K562 (cell line): ENCODE measurements around the gene MOG. TPM values are rescaled to one million over a fixed set of nuclear protein-coding genes. Genes with fewer than 3 reads are reported as not detected.
A peak's percentile ranks its signal among the peaks of the same experiment; 100 is the strongest.

Experiments
- ATAC-seq: fragments of 200-7000 bp; cut with Tn5 transposase; 3 replicates; pipeline ENCODE4 v1.9.1; 2020; ENCODE audit warnings: moderate library complexity
- BruUV-seq: library from RNA; stranded (reverse); fragments of 400-500 nt; replicated peaks from 2 replicates; lab custom pipeline; 2021; lab: Mats Ljungman, UMichigan
- CTCF ChIA-PET: fragments of 300-600 bp; formaldehyde crosslinking; extraction: SDS; loops from one replicate; lab custom pipeline; 2021; ENCODE audit warnings: low intra/inter-chr PET ratio; lab: Yijun Ruan, JAX
- POLR2A ChIA-PET: fragments of 300-600, 350-650 bp; sonication (Branson Sonifier 250); formaldehyde crosslinking; extraction: SDS; loops from one replicate; lab custom pipeline; 2021; ENCODE audit warnings: antibody characterized with exemption, inconsistent platforms; lab: Yijun Ruan, JAX
- DNase-seq, 4 experiments: peaks; one replicate each; pipeline versions ENCODE4 v3.0.0 to v3.0.0-alpha.2; 2011 to 2018; ENCODE audit warnings: low spot score in 3 of 4, mixed read lengths in 3 of 4; ENCODE audit errors: extremely low read depth in 1 of 4
- FAIRE-seq: peaks from 2 replicates; lab custom pipeline; 2011; peaks lifted over from hg19 to GRCh38; lab: Jason Lieb, UNC
- H2AFZ ChIP-seq: 2 replicates; pipeline ENCODE4 v1.6.0; 2011; ENCODE audit warnings: low read depth, low read length, control low read depth, inconsistent platforms
- H3K27ac ChIP-seq: fragments of 200-600 bp; 3 replicates; pipeline ENCODE4 v1.8.0; 2011; ENCODE audit warnings: low read depth, mild to moderate bottlenecking, control low read depth, inconsistent platforms, low read length, moderate library complexity, mixed read lengths; ENCODE audit errors: extremely low read depth
- H3K27me3 ChIP-seq, 2 experiments: fragments of 300-600 bp in 1 of 2; 2 replicates in 1 of 2; 3 replicates in 1 of 2; pipeline versions ENCODE4 v1.6.0 to v1.8.0; 2011; ENCODE audit warnings: inconsistent platforms in 2 of 2, low read length in 2 of 2, mild to moderate bottlenecking in 1 of 2, mixed read lengths in 1 of 2, moderate library complexity in 1 of 2; ENCODE audit not compliant: control insufficient read depth in 2 of 2, insufficient read depth in 2 of 2
- H3K36me3 ChIP-seq: fragments of 300-600 bp; 3 replicates; pipeline ENCODE4 v1.8.0; 2011; ENCODE audit warnings: mild to moderate bottlenecking, low read length, inconsistent platforms; ENCODE audit not compliant: control insufficient read depth, insufficient read depth
- H3K4me1 ChIP-seq, 2 experiments: fragments of 200-600 bp in 1 of 2; replicated peaks in 1 of 2; 2 replicates in 1 of 2; 3 replicates in 1 of 2; pipeline versions ENCODE4 v1.5.1 to v1.8.0; 2011; ENCODE audit warnings: inconsistent platforms in 2 of 2, low read length in 2 of 2, mild to moderate bottlenecking in 1 of 2, mixed read lengths in 1 of 2, moderate library complexity in 1 of 2; ENCODE audit not compliant: control insufficient read depth in 2 of 2, insufficient read depth in 2 of 2
- H3K4me2 ChIP-seq: 2 replicates; pipeline ENCODE4 v1.6.1; 2011; ENCODE audit warnings: low read length, control low read depth, inconsistent platforms, mixed read lengths; ENCODE audit not compliant: insufficient read depth
- H3K4me3 ChIP-seq: fragments of 200-600 bp; sonication (generic), shearing (Covaris generic); 2 replicates; pipeline ENCODE4 v1.5.1; 2016; ENCODE audit warnings: control low read depth, inconsistent platforms
- H3K79me2 ChIP-seq: fragments of 200-600 bp; 3 replicates; pipeline ENCODE4 v1.8.0; 2011; ENCODE audit warnings: low read length, inconsistent platforms; ENCODE audit not compliant: control insufficient read depth, insufficient read depth
- H3K9ac ChIP-seq, 2 experiments: 2 replicates each; pipeline versions ENCODE4 v1.6.0 to v1.6.1; 2011; ENCODE audit warnings: low read depth in 2 of 2, low read length in 2 of 2, control low read depth in 1 of 2, inconsistent platforms in 1 of 2, mild to moderate bottlenecking in 1 of 2, mixed read lengths in 1 of 2; ENCODE audit not compliant: insufficient read depth in 1 of 2
- H3K9me1 ChIP-seq: one replicate; pipeline ENCODE4 v1.6.0; 2011; ENCODE audit warnings: inconsistent platforms, mild to moderate bottlenecking, low read length, moderate library complexity; ENCODE audit not compliant: control insufficient read depth, insufficient read depth
- H3K9me3 ChIP-seq: replicated peaks from 2 replicates; pipeline ENCODE4 v1.5.1; 2011; ENCODE audit warnings: low read depth, low read length, inconsistent platforms; ENCODE audit not compliant: control insufficient read depth, insufficient read depth
- H4K20me1 ChIP-seq: replicated peaks from 2 replicates; pipeline ENCODE4 v1.6.1; 2011; ENCODE audit warnings: low read length, inconsistent platforms, mixed read lengths; ENCODE audit not compliant: control insufficient read depth, insufficient read depth
- CREB3 ChIP-seq: fragments of 450-650 bp; conservative IDR thresholded peaks from 2 replicates; pipeline ENCODE4 v1.6.1; 2016; ENCODE audit warnings: missing genetic modification characterization, low read depth, mild to moderate bottlenecking, missing compliant biosample characterization, moderate library complexity
- IRF1 ChIP-seq: sonication (generic); formaldehyde crosslinking; IDR thresholded peaks from 2 replicates; pipeline ENCODE4 v1.8.0; 2022; ENCODE audit warnings: missing genetic modification reagents, mild to moderate bottlenecking, borderline replicate concordance
- L3MBTL2 ChIP-seq: fragments of 450-650 bp; IDR thresholded peaks from 2 replicates; pipeline ENCODE4 v1.6.1; 2016; ENCODE audit warnings: mild to moderate bottlenecking, moderate library complexity
- NR2F6 ChIP-seq: fragments of 450-650 bp; formaldehyde crosslinking; IDR thresholded peaks from 2 replicates; pipeline ENCODE4 v1.4.0; 2020; ENCODE audit warnings: mild to moderate bottlenecking
- PHF8 ChIP-seq: fragments of 200-600 bp; sonication (generic); IDR thresholded peaks from 2 replicates; pipeline ENCODE4 v1.6.1; 2012; ENCODE audit warnings: mixed run types, mild to moderate bottlenecking, inconsistent platforms, low read length, moderate library complexity, borderline replicate concordance
- SIX5 ChIP-seq, 2 experiments: IDR thresholded peaks; 2 replicates each; pipeline ENCODE4 v1.6.1; 2011; ENCODE audit warnings: low read length in 2 of 2, borderline replicate concordance in 1 of 2, low read depth in 1 of 2, mild to moderate bottlenecking in 1 of 2, moderate library complexity in 1 of 2; ENCODE audit not compliant: insufficient read depth in 1 of 2
- TAF1 ChIP-seq: IDR thresholded peaks from 2 replicates; pipeline ENCODE4 v1.6.1; 2011; ENCODE audit warnings: mild to moderate bottlenecking, low read length, moderate library complexity; ENCODE audit not compliant: insufficient read depth, control insufficient read depth, severe bottlenecking; ENCODE audit errors: extremely low read depth
- YY1 ChIP-seq, 3 experiments: IDR thresholded peaks; 2 replicates each; pipeline ENCODE4 v1.6.1; 2011; ENCODE audit warnings: low read length in 2 of 3, mild to moderate bottlenecking in 2 of 3, moderate library complexity in 2 of 3, borderline replicate concordance in 1 of 3, control low read depth in 1 of 3, low read depth in 1 of 3; ENCODE audit not compliant: insufficient read depth in 3 of 3, insufficient replicate concordance in 2 of 3, control insufficient read depth in 1 of 3, insufficient read length in 1 of 3; ENCODE audit errors: extremely low read depth in 1 of 3
- ZHX1 ChIP-seq: fragments of 150-350 bp; conservative IDR thresholded peaks from 2 replicates; pipeline ENCODE4 v1.6.1; 2014; ENCODE audit warnings: low read length
- ZNF146 ChIP-seq: IDR thresholded peaks from one replicate; pipeline ENCODE4 v1.6.1; 2018; ENCODE audit warnings: missing compliant biosample characterization; ENCODE audit not compliant: unreplicated experiment
- ZNF57 ChIP-seq: fragments of 450-650 bp; formaldehyde crosslinking; IDR thresholded peaks from 2 replicates; pipeline ENCODE4 v1.4.0; 2020; ENCODE audit warnings: mild to moderate bottlenecking, moderate library complexity
- ZNF589 ChIP-seq: fragments of 200-800 bp; sonication (Bioruptor generic); IDR thresholded peaks from 2 replicates; pipeline ENCODE4 v1.6.1; 2016; ENCODE audit warnings: low read depth, missing genetic modification characterization, missing compliant biosample characterization
- ZNF76 ChIP-seq: fragments of 250-450 bp; sonication (Bioruptor Pico); IDR thresholded peaks from 2 replicates; pipeline ENCODE4 v1.4.0; 2020; ENCODE audit warnings: mild to moderate bottlenecking, moderate library complexity, borderline replicate concordance
- ZNF77 ChIP-seq: fragments of 250-450 bp; sonication (Bioruptor Pico); IDR thresholded peaks from 2 replicates; pipeline ENCODE4 v1.5.0; 2020
- WGBS: fragments of 100-300 bp; shearing (Covaris generic); methylation state at CpG from one replicate; pipeline ENCODE4 v1.1.6; 2016; ENCODE audit warnings: low coverage, mixed read lengths; ENCODE audit not compliant: insufficient coverage; ENCODE audit errors: missing lambda C conversion rate; 5-methylcytosine and 5-hydroxymethylcytosine counted together
- in situ Hi-C: fragments of 300-500 bp; cut with MboI; formaldehyde crosslinking; loops from 4 replicates; pipeline ENCODE4 v1.15.0; 2018; ENCODE audit warnings: inconsistent platforms, mixed read lengths
- intact Hi-C: fragments of 100-400 bp; cut with micrococcal nuclease; formaldehyde crosslinking; loops from 2 replicates; pipeline ENCODE4 v1.14.2; 2022
- polyA plus RNA-seq, 8 experiments: library from polyadenylated mRNA; depleted of rRNA in 4 of 8; stranded (reverse) in 5 of 8; unstranded in 3 of 8; fragments of >200 nt; fragmentation: Nextera tagmentation in 2 of 8; fragmentation: Illumina TruSeq in 1 of 8; extraction: Ambion mirVana in 2 of 8; extraction: Trizol in 1 of 8; gene quantifications; 2 replicates each; pipeline versions ENCODE4 v1.2.1 to v1.2.3, GENCODE V29; 2011 to 2014; ENCODE audit warnings: inconsistent platforms in 1 of 8, missing spikeins in 1 of 8
- total RNA-seq, 7 experiments: library from RNA; depleted of rRNA in 6 of 7; stranded (reverse); fragments of >200 nt in 6 of 7; fragmentation: Illumina TruSeq in 2 of 7; extraction: Trizol in 2 of 7; gene quantifications; 2 replicates each; pipeline versions ENCODE4 v1.2.1 to v1.2.3, GENCODE V29; 2011 to 2021; ENCODE audit warnings: low replicate concordance in 1 of 7

The MOG gene
- total and polyA plus RNA-seq, 9 of the 15 experiments (the other 6 are each of a cell fraction or from before 2014, with no cell fraction given) = not detected

- no peaks in the 10 kb centered on the region for H3K9me1 ChIP-seq
- peaks cover 57% of the 10 kb centered on the region for H3K79me2 ChIP-seq
- peaks cover 43 to 54% of the 10 kb centered on the region in 2 experiments for H3K4me1 ChIP-seq
- ATAC-seq = peak; percentile 55
- no peaks in the 10 kb centered on the region for H3K27me3 ChIP-seq
- intact Hi-C loops = loop anchor here (5.0 kb wide), 1 partner anchor 689 kb away; no protein-coding TSS in a partner anchor
- no peaks in the 10 kb centered on the region for H4K20me1 ChIP-seq
- TSS peak; percentile 36 for BruUV-seq
- H3K4me3 ChIP-seq = peak overlapping the region; percentile 84
- H3K9ac ChIP-seq = peak overlapping the region; percentile 54 to 88
- under 1% methylated on average over 13 of the region's 14 CpGs for WGBS
- peak; percentile 56 to 90 (median 74) for DNase-seq
- H2AFZ ChIP-seq = peak overlapping the region; percentile 90
- peak overlapping the region; percentile 77 for H3K27ac ChIP-seq
- CTCF ChIA-PET = interaction anchor here (1.5 to 1.6 kb wide), 2 partner anchors 19 to 203 kb away, joined by 3 to 6 read pairs; no protein-coding TSS in a partner anchor
- H3K36me3 ChIP-seq = 0 out of 3 replicates have a peak, but pooled peaks cover 7% of the 10 kb centered on the region
- POLR2A ChIA-PET = interaction anchor here (0.5 to 3.6 kb wide), 4 partner anchors 10 to 44 kb away, joined by 3 to 15 read pairs (median 3); partner anchors contain the start of gene MOG
- in situ Hi-C loops = no loop called here
- H3K4me2 ChIP-seq = peak overlapping the region; percentile 95
- FAIRE-seq = peak; percentile 94
- H3K9me3 ChIP-seq = no peaks in the 10 kb centered on the region
- TF ChIP-seq L3MBTL2 (peak; percentile 42; the same call in 1 of the 2 replicates), SIX5 (IDR thresholded peaks at IDR 0.05; ENCODE audit: borderline replicate concordance in 1 of 2, insufficient read depth in 1 of 2, low read depth in 1 of 2, low read length in 2 of 2) (no peak), NR2F6 (CRISPR knock-in tag) (no peak), TAF1 (no peak), ZHX1 (no peak), PHF8 (peak; percentile 57; the same call in 1 of the 2 replicates), ZNF146 (CRISPR knock-in tag) (no peak), CREB3 (tag) (no peak), ZNF77 (CRISPR knock-in tag) (no peak), YY1 (IDR thresholded peaks at IDR 0.05; ENCODE audit: borderline replicate concordance in 1 of 3, control insufficient read depth in 1 of 3, extremely low read depth in 1 of 3, insufficient read depth in 3 of 3, insufficient read length in 1 of 3, insufficient replicate concordance in 2 of 3, low read depth in 1 of 3, low read length in 2 of 3) (no peak), IRF1 (CRISPR knock-in tag) (no peak), ZNF589 (CRISPR knock-in tag) (no peak), ZNF76 (CRISPR knock-in tag) (no peak), ZNF57 (CRISPR knock-in tag) (no peak)
Observed at GRCh38 chr6:29631209-29631810, 25.6 kb upstream of the MOG start.
